GM18870 (cell line): ENCODE data around the gene GFPT1.

ENCODE experiments used
- ATAC-seq: cut with Tn5 transposase; IDR thresholded peaks from one replicate; pipeline ENCODE4 v1.9.1; 2021; ENCODE audit warnings: moderate library complexity; ENCODE audit not compliant: unreplicated experiment

Gene GFPT1

DNA sequence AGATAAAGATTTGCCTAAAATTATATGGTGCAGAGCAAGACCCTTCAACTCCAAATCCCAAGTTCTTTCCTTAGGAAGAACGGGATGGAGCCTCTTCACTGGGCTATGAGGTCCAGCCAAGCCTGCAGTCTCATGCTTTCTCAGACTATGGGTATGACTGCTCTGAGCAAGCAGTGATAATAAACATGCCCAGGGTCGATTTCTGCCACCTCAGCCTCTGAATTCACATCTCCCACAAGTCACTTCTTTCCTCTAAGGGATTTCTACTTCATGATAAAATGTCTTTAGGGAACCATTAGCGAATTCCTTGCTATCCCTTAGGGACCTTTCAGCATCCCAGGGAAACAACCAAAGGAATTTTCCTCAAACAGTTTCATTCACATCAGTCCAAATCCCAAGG, 94.8 kb downstream of the GFPT1 start:
- no peak for ATAC-seq

DNA sequence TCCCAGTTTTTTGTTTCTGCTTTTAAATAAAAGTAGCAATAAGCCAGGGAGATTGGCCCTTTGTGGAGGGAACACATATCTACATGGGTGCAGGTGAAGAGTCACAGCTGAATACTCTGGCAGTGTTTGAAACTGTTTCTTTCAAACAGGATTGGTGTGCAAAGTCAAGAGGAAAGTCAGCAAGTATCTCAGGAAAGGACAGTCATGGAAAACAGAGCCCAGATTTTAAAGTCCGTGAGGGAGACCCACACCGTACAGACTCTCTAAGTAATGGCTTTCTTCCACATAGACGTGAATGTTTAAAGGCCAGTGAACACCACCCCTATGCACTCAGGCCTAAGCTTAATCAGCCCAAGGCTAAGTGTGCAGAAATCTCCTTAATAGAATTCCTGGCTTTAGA, 95.3 kb downstream of the GFPT1 start:
- no peak for ATAC-seq

DNA sequence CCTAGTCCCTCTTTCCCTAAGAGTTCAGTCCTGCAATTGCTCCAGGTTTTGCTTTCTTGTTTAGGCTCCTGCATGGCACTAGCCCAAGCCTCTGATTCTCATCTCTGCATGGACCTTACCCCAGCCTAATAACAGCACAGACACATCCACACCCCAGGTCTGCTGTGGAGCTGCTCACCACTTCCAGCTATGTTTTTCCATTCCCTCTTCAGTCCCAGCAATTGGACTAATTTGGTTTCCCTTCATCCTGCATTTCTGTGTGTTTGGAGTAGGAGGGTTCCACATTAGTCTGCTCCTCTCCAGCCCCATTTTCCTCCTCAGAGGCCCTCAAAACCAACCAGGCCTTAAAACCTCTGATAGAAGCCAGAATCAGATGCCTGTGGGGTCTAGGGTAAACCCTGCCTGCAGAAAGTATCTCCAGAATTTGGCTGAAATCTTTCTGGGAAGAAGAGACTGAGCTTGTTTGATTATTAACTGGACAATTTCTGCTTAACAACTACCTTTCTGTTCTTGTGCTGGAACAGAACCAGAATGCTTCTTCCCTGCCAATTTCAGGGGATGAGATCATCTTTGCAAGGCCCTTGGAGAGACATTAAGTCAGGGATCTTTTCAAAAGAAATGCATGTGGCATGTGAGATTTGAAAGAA, 95.9 kb downstream of the GFPT1 start:
- no peak for ATAC-seq

DNA sequence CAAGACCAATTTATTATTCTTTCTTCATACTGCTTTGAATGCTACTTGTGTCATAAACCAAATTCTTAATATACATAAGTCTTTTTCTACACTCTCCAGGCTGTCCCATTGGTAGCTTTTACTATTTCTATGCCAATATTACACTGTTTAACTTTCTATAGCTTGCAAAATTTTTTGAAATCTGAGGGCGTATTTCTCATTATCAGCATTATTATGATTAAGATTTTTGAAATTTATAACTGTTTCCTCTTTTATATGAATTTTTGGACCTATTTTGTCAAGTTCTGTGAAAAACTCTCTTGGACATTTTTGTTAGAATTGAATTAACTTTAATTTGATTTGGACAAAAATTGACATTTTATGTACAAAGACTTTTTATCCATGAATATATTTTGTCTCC, 98.6 kb downstream of the GFPT1 start:
- no peak for ATAC-seq

DNA sequence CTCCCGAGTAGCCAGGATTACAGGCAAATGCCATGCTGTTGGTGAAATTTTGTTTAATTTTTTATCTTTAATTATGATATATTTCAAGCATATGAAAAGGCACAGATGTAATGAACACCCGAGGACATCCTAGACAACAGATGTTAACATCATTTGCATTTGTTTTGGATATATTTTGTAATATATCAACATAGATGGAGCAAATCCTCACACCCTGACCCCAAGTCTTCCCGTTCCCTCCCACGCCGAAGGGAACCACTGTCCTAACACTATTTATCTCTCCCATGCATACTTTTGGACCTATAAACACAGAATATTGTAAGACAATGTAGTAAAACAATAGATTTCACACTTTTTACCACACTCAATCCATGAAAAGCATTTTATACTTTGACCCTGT, 99.5 kb downstream of the GFPT1 start:
- no peak for ATAC-seq

DNA sequence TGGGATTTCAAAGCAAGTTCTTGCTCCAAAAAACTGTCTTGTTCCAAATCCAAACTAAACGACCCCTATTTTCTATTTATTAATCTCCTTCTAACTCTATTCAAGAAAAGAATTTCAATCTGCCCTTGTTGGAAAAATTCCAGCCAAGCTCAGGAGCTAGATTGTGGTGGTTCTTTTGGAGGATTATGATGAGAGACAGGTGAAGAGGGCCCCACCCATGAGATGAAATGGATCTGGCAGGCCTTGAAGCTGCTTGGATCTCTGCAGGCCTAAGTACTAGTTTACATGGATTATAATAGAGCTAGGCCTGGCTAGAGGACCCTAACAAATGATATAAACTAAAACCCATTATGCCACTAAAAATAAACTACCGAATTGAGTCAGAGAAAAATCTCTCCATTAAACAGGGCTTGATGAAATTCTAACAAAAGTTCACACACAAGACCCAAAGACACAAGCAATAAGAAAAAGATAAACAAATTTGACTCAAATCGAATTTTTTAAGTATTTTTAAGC, 101.6 kb downstream of the GFPT1 start:
- no peak for ATAC-seq

DNA sequence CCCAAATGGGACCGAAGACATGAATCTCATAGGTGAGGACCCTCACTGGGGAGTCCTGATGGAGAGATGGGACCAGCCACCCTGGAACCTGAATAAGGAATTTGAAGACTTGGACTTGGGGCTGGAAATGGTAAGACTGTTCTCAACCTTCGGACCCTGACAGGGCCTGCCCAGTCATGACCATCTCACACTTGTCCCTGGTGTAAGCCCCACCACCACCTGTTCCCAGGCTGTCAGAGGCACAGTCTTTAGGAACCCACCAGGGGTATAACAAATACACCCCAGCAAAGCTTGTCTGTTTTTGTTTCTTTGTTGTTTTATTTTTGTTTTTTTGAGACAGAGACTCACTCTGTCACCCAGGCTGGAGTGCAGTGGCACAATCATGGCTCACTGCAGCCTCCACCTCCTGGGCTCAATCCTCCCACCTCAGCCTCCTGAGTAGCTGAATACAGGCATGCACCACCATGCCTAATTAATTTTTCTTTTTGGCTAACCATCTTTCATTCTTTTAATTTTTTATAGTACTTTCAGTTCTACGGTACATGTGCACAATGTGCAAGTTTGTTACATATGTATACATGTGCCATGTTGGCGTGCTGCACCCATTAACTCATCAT, 106.1 kb downstream of the GFPT1 start:
- ATAC-seq = no peak

DNA sequence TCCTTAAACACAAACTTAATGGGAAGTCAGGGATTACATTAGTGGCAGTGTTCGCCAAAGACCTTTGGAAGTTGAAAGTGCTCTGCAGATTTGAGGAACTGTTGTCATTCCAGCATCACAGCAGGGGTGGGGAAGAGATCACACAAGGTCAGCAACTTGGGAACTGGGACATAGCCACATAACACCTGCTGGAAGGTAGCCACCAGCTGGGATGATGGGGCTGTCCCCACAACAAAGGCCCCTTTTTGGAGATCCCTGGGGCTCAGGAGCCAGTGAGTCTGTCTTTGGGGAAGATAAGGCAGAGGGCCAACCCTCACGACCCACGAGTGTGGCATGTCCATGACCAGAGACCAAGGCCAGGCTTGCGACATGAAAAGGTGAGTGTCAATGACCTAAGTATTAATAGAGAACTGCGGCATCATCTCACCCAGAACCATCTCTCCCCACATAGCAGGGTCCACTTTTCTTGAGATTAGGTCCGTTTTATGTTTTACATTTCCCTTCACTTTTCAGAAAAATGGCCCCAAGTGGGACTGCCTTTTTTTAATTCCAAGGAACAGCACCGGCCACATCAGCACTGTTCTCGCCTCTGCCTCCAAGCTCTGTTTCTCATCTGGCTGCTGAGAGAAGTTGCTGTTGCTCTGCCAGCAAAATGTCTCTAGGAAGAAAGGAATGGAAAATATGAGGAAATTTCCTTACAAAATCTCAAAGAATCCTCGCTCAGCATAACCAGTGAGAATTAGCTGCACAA, 106.9 kb downstream of the GFPT1 start:
- no peak for ATAC-seq

DNA sequence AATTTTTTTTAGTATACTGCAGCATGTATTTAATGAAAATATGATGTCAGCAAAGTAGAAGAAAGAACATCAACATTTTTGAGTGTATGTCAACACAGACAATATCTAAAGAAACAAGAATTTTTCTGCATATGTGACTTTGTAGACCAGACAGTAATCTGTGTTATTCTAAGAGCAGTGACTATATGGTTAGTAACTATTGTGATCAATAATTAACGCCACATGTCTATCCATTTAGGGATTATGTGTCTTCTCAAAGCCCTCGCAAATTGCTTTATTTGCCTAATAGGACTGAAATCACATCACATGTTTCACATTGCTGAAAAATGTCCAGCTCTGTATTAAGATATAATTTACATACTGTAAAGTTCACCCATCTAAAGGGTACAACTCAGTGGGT, 107.8 kb downstream of the GFPT1 start:
- no peak for ATAC-seq

DNA sequence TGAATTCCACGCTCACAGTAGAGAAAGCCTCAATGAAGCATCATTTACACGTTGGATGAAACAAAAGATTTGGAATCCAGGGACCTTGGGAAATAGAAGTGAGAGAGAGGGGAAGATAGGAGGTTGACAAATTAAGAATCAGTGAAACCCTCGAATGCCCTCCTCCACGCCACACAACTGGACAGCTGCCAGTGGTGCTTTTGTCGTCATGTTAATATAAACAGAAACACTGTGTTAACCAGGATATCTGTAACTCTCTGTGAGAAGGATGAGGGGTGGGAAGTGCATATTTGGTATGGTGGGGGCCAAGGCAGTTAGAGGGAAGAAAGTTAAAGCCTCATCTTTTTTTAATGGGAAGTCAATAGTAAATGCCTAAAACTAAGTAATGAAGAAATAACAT, 108.7 kb downstream of the GFPT1 start:
- ATAC-seq = no peak

DNA sequence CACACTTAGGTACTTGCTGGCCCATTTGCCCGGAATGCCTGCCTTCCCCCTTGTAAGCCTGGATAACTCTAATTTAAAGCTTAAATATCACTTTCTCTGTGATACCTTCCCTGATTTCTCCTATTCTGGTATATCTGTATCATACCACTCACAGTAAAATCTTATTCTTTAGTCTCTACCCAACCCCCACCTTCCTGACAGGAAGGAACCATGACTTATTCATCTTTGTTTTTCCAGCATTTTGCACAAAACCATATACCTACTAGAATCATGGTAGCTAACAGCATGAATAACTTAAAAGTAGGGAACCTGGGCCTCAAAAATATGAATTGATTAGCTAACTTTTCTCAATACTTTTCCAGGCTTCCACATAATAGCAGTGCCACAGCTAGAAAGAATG, 111.5 kb downstream of the GFPT1 start:
- ATAC-seq = no peak

DNA sequence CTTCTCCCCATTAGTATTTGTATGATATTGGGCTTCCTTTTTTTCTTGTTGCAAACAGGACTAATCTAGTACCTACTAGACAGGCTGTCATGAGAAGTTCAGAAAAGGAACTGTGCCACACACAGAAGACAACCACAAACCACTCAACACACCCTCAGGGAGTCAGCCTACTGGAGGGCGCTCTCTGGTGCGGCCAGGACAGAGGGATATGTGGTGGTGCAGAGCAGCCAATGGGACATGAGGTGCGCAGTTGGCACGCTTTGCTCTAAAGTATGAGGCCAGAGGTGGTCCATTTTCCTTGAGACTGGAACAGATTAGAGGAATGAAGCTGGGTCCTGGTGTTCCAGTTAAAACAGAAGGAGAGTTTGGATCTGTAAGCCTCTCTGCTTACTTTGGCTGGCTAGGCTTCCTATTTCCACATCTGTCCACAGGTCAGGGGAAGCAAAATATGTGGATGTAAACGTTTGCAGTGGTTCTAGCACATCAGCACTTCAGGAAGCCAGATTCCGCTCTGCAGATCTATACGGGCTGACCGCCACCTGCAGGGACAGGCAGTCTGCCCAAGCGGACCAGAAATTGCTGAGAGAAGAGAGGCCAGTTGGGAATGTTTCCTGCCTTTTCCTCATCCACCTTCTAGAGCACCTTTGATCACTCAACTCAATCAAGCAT, 114.1 kb downstream of the GFPT1 start:
- no peak for ATAC-seq

DNA sequence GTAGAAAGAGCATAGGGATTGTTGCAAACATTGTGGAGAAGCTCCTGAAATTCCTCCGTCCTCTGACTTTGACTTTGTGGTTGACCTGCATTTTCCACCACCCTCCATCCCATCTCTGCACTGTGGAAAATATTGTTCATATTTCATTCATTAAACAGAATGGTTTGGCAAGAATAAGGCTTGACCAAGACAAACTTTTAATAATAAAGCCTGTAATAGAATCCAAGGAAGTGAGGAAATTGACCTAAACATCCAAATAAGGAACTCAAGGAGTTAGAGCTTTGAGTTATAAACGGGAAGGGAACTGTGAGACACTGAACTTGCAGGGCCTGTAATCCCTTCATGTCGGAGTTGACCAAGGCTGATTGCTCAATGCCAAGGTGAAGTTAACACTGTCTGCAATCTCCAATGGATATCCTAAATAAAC, 115.2 kb downstream of the GFPT1 start:
- no peak for ATAC-seq
